ENCODE results near the gene TRIM5.
"Not testable (repeated sequence)": the region's sequence is repeated elsewhere in the genome, so short reads cannot be mapped to it uniquely, and the experiment has no call there.

TRIM5 gene, protein sequence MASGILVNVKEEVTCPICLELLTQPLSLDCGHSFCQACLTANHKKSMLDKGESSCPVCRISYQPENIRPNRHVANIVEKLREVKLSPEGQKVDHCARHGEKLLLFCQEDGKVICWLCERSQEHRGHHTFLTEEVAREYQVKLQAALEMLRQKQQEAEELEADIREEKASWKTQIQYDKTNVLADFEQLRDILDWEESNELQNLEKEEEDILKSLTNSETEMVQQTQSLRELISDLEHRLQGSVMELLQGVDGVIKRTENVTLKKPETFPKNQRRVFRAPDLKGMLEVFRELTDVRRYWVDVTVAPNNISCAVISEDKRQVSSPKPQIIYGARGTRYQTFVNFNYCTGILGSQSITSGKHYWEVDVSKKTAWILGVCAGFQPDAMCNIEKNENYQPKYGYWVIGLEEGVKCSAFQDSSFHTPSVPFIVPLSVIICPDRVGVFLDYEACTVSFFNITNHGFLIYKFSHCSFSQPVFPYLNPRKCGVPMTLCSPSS

DNA sequence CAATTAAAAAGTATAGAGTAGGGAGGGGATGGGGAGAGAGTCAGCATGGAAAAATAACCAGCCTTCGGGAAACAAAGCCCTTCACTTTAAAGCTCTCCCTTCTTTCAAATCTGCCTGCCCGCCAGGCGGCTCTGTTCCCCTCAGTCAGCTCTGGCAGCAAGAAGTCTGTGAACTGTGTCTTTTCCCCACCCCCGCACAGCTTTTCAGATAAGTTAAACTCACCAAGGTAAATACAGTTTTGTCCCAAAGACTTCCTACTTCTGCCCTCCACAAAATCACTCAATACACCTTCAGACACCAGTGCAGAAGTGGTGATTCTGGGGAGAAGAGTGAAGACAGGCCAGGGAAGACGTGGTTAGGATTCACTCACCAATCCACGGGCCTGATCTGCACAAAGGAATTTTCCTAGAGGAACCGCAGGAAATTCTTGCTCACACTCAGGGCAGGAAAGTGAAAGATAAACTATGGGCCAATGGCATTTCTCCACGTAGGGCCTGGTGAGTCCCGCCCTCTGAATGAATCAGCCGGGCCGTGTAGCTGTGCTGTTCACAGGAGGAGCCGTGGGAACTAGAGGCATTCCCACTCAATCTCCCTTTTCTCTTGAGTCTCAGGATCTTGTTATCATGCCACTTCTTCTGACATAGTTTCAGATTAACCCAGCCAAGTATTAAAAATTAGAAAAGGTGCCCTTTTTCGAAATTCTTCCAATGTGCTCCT is at the start of gene TRIM5:
TRIM5 (minus strand) TSS at position 429 of the 717 bp plus-strand sequence. CDS start 4,897 bp downstream, outside the sequence.
- peak; percentile 77 for DNase-seq

DNA sequence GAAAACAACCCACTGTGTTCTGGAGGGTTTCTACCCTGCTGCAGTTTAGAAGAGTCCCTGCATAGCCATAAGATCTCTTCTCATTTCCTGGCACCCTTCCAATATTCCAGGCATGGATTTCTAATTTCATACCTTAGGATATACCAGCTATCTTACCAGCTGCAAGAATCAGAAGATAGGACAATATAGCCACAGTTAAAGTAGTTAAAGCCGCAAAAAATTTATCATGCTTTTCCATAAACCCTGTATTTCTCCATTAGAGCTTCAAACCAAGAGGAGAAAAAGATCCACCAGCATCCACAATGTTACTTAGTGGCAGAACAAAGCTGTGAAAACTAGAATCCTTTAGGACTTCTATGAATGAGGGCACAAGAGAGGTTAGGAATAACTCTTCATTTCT is 42.8 kb upstream of the TRIM5 start:
- DNase-seq: no peak

DNA sequence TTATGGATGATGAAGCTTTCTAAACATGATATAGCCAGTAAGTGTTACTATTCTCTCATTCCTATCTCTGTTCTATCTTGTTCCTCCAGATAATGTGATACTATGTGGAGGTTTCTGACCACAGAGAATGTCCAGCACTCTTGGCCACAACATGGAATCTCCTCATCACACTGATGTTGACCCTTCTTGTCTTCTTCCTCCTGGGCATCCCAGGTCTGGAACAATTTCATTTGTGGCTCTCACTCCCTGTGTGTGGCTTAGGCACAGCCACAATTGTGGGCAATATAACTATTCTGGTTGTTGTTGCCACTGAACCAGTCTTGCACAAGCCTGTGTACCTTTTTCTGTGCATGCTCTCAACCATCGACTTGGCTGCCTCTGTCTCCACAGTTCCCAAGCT is 41.5 kb upstream of the TRIM5 start:
- DNase-seq: no peak

DNA sequence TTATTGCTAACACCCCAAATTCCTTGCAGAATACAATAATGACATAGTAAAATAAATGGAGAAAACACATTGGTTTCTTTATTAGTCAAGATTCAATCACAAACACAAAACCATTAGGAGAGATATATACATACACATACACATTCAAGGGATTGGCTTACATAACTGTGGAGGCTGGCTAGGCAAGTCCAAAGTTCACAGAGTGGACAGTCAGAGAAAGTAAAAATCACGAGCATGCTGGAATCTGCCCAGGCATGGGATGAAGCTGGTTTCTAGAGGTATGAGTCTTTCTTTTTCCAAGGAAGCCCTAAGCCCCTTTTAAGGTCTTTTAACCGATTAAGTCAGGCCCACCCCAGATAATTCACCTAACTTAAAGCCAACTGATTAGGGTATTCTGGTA is 37.7 kb upstream of the TRIM5 start:
- no peak for DNase-seq

DNA sequence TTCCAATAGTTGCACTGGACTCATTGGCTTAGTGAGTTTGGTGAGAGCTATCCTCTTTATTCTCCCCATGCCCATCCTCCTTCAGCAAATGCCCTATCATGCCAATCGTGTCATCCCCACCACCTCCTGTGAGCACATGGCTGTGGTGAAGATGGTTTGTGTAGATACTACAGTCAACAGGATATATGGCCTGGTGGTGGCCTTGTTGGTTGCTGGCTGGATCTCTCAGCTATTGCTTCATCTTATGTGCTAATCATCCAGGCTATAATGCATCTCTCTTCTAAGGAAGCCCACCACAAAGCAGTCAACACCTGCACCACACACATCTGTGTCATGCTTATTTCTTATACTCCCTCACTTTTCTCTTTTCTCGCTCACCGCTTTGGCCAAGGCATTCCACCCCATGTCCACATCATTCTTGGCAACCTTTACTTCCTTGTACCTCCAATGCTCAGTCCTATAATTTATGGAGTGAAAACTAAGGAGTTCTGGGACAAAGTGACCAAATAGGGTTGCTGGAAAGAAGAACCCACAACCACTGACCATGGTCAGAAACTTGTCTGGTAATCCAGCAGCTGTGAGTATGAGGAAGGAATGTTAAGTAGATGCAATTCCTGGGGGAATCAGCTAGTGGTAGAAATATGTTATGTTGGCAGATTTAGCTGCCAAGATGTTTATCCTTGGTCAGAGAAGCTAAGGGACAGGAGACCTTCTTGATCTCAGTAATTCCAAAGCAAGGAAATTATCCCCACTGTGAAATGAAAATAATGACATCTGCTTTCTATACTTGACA is 35.0 kb upstream of the TRIM5 start:
- DNase-seq: no peak

DNA sequence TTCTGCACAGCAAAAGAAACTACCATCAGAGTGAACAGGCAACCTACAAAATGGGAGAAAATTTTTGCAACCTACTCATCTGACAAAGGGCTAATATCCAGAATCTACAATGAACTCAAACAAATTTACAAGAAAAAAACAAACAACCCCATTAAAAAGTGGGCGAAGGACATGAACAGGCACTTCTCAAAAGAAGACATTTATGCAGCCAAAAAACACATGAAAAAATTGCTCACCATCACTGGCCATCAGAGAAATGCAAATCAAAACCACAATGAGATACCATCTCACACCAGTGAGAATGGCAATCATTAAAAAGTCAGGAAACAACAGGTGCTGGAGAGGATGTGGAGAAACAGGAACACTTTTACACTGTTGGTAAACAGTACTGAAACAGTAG is 31.6 kb upstream of the TRIM5 start:
- DNase-seq: not testable (repeated sequence)

DNA sequence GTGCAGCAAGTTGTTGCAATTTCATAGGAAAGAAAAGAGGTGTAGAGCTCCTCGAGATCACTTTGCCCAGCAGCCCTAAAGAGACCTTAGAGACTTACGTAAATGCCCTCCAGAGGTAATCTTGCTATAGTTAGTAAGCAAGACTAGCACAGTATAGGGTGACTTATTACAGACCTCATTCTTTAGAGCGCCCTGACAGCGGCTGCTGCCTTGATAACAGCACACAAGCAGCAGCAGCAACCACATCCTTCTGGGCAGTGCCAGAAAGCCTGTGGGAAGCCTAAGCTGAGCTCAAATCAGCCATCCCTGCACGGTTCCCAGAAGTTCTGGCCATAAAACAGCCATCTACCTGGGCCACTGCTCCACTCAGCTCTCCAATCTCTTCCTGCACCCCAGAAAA is 28.8 kb upstream of the TRIM5 start:
- no peak for DNase-seq

DNA sequence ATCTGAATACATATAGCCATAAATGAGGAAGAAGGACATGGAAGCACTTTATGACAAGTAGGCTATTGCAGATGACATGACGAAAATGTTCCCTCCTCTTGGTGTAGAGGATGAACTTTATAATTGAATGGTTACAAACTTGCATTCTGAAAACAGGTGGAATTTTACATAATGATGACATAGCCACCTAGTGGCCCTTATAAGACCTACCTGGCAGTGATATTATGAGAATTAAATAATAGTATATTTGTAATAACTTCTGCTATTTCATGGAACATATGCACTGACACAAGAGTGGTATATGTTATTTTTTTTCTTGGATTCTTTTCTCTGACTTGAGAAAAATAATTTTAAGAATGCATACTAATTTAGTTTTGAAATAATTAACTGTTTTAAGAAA is 27.6 kb upstream of the TRIM5 start:
- DNase-seq: no peak

DNA sequence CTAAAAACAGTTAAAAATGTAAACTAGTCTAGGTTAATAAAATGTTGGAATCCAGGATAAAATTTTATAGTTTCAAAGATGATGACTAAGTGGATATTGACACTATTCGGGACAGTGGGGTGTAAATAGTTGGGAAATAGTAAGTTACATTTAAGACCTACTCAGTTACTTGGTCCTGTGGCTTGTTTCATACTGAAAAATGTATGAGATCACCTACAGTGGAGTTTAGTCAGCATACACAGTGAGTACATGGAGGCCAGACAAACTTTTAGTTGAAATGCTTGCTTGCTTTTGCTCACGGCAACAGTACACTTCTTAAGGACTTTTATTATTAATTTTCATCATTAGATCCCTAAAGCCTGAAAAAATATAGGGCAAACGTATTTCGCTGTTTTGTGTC is 20.8 kb upstream of the TRIM5 start:
- no peak for DNase-seq

DNA sequence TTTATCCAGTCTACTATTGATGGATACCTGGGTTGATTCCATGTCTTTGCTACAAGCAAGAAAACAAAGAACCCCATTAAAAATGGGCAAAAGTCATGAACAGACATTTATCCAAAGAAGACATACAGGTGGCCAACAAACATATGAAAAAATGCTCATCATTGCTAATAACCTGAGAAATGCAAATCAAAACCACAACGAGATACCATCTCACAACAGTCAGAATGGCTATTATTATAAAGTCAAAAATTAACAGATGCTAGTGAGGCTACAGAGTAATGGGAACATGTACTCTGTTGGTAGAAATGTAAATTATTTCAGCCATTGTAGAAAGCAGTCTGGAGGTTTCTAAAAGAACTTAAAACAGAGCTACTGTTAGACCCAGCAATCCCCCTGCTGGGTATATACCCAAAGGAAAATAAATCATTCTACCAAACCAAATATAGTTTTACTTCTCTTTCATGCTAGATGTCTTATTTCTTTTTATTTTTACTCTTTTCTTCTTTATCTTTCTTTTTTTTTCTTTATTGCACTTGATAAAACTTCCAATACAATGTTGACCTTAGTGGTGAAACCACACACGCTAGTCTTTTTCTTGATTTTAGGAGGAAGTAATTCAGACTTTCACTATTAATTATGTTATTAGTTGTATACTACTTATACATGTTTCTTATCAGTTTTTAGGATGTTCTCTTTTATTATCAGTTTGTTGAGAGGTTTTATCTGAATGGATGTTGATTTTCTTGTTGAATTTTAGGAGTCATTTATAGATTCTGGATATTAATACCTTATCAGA is 19.1 kb upstream of the TRIM5 start:
- no peak for DNase-seq

DNA sequence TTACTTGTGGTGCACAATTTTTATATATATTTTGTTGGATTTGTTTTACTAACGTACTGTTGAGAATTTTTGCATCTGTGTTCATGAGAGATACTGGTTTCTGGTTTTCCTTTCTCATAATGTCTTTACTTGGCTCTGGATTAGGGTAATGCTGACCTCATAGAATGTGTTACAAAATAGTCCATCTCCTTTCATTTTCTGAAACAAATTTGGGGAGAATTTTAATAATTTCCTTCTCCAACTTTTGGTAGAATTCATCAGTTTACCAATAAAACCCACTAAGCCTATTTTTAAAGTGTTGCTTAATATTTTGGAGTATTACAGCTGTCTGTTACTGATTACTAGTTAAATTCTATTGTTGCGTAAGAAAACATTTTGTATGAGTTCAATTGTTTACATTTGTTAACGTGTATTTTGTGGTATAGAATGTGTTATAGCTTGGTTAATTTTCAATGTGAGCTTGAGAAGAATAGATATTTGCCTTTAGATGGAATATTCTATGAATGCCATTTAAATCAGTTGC is 16.2 kb upstream of the TRIM5 start:
- DNase-seq: no peak

DNA sequence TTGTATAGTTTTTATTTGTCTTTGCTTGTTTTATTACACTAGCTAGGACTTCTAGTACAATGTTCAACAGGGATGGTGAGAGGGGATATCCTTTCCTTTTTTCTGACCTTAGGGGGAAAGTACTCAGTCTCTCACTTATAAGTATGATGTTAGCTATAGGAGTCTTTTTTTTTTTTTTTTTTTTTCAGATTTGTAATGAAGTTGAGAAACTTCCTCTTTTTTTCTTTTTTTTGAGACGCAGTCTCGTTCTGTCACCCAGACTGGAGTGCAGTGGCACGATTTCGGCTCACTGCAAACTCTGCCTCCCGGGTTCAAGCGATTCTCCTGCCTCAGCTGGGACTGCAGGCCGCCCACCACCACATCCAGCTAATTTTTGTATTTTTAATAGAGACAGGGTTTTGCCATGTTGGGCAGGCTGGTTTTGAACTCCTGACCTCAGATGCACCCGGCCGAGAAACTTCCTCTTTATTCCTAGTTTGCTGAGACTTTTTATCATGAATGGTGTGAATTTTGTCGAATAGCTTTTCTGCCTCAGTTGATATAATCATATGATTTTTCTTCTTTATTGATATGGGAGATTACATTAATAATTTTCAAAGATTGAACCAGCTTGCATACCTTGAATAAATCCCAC is 15.7 kb upstream of the TRIM5 start:
- DNase-seq: no peak

DNA sequence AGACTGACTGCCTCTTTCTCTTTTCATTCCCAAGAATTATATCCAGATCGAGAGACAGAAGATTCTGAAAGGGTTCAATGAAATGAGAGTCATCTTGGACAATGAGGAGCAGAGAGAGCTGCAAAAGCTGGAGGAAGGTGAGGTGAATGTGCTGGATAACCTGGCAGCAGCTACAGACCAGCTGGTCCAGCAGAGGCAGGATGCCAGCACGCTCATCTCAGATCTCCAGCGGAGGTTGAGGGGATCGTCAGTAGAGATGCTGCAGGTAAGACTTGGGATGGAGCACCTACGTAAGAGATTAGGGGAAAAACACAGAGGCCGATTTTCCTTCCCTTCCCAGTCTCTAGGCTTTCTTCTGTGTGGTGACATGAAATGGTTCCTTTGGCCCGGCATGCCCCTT is 13.4 kb upstream of the TRIM5 start:
- no peak for DNase-seq

DNA sequence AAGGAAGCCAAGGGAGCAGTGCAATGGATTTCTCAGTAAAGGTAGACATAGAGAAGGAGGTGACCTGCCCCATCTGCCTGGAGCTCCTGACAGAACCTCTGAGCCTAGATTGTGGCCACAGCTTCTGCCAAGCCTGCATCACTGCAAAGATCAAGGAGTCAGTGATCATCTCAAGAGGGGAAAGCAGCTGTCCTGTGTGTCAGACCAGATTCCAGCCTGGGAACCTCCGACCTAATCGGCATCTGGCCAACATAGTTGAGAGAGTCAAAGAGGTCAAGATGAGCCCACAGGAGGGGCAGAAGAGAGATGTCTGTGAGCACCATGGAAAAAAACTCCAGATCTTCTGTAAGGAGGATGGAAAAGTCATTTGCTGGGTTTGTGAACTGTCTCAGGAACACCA is 11.3 kb upstream of the TRIM5 start:
- DNase-seq: no peak

DNA sequence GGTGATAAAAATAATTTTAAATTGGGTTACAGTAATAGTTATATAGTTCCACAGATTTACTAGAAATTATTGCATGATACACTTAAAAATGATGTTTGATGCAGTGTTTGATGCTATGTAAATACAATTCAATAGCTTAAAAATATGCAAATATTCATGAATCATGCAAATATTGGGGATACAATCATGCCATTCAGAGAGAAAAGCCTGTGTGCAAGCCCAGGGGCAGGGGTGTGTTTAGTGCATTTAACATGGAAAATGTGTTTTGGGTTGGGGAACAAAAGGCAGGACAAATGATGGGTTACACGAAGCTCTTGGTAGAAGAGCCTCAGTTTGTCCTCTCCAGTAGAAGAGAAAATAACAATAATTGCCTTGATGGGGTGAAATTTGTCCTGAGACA is 10.7 kb upstream of the TRIM5 start:
- DNase-seq: no peak

DNA sequence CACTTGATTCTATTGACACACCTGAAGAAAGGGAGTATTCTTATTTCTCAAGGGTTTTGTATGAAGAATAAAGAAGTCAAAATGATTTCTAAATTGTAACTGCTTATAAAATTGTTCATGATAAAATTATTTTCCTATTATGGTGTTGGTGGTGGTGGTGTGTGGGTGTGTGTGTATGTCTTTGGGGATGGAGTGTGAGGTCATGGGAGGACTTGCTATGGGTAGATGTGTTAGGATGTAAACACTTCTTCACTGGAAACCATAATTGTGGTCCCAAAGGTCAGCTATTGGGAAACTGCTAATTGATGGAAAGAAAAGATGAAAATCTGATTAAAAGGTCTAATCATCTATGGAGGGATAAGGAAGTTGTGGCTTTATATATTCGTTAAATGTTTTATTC is 9.8 kb upstream of the TRIM5 start:
- no peak for DNase-seq

DNA sequence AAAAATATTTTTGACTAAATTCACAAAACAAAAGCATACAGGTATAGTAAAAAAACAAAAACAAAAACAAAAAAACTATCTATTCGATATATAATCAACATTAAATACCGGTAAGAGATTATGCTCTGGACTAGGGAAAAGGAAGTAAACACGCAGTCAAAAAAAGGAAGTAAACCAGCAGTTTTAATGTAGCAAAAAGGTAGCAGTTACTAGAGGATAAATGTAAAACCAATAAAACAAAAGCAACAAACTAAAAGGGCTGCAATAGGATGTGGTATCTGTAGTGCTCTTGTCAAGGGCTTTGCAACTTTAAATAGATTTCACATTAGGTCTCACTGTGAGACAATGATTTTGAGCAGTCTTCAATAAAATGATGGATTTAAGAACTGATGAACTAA is 7.1 kb upstream of the TRIM5 start:
- DNase-seq: no peak

DNA sequence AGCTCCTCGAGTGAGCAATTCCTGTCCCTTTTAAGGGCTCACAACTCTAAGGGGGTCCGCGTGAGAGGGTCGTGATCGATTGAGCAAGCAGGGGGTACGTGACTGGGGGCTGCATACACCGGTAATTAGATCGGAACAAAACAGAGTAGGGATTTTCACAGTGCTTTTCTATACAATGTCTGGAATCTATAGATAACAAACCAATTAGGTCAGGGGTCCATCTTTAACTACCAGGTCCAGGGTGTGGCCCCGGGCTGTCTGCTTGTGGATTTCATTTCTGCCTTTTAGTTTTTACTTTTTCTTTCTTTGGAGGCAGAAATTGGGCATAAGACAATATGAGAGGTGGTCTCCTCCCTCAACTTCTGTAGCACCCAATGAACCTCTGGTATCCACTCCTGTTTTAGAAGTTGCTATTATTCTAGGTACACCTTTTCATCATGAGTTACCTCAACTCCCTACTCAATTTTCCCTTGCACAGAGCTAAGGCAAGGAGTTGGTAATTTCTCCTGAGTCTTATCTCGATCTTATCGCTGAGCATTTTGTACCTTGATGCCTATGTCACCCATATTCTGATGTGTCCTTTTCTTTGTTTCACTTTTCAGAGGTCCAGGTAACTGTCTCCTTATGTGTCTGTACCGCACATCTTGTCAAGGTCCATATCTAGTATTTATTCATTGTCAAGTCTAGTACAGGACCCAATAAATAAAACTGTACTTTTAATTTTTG is 6.5 kb upstream of the TRIM5 start:
- not testable (repeated sequence) for DNase-seq

DNA sequence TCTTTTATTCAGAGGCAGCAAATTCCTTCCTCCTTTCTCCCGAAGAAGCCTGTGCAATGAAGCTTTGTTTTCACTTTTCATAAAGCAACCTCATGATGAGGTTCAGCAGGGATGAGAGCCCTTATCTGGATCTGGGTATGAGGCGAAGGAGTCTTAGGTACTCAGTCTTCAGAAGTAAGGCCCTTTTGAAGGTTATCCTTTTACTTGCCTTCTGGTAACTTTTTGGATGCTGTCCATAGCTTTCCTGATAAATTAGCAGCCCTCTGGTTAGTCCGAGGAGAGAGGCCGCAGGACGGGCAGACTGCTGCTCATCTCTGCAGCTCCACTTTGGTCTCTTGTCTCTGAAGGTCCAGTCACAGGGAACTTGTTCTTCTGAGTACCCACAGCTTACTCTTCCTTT is 5.9 kb upstream of the TRIM5 start:
- DNase-seq: no peak

DNA sequence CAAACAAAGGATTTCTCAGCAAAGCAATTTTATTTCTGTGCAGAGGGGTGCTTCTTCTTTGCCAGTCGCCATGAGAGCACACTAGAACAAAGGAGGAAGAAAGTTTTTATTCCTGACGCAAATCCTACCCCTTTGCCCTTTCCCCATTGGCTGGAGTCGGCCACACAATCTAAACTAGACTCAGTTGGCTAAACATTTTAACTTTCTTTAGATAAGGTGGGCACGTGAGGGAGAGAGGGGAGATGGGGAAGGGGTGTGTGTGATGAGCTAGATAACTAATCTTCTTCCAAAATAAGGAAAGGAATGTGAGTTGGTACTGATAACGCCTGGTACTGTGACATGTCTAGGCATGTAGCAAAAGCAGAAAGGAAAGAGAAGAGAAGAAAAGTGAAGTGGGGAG is 5.3 kb upstream of the TRIM5 start:
- no peak for DNase-seq

DNA sequence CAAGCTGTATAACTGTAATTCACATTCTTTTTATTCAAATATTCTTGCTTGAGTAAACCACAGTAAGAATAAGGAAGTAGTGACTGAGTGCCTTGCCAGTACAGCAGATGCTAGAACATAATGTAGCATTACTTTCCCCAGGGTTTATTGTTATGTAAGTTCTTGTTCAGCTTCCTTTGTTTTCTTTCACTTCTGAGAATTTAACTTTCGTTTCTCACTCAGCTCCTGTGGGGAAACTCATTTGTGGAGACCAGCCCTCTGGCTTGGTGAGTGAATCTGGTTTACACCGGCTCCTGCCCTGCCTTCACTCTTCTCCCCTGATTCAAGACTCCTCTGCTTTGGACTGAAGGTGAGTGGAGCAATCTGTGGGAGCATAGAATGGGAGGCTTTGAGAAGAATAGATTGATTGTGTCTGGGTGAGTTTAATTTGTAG is 4.7 kb upstream of the TRIM5 start, which contains the start of gene TRIM22:
TRIM22 (plus strand) TSS at position 240 of the 433 bp plus-strand sequence. CDS start 6,443 bp downstream, outside the sequence.
- DNase-seq: peak; percentile 65

Data from CD4-positive, alpha-beta T cell treated with Interleukin-15 for 1 hour (primary cell).